Sigmoid colon (tissue), 4 donors: ENCODE results near the gene ISCA2.

Source experiments
- EP300 ChIP-seq, 4 donors: sonication (generic); formaldehyde crosslinking; IDR thresholded peaks; one replicate each; pipeline ENCODE4 v1.6.1; 2017; ENCODE audit warnings: antibody characterized with exemption in 4 of 4
- POLR2A ChIP-seq, 2 donors: fragments of 450-650 bp; IDR thresholded peaks; one replicate each; pipeline ENCODE4 v1.6.1; 2016; ENCODE audit warnings: antibody characterized with exemption in 2 of 2, mild to moderate bottlenecking in 2 of 2, moderate library complexity in 2 of 2
- POLR2AphosphoS5 ChIP-seq, 4 donors: sonication (generic); formaldehyde crosslinking; IDR thresholded peaks; one replicate each; pipeline ENCODE4 v1.6.1; 2017; ENCODE audit warnings: antibody characterized with exemption in 4 of 4
- TF ChIP-seq, protein P1 (sequence below), 4 experiments: fragments of 450-650 bp in 3 of 4; fragments of 200-600 bp in 1 of 4; IDR thresholded peaks; one replicate each; pipeline ENCODE4 v1.5.1; 2016 to 2019; ENCODE audit warnings: antibody characterized with exemption in 4 of 4, mild to moderate bottlenecking in 3 of 4, moderate library complexity in 2 of 4

- TF ChIP-seq, protein P1, sequence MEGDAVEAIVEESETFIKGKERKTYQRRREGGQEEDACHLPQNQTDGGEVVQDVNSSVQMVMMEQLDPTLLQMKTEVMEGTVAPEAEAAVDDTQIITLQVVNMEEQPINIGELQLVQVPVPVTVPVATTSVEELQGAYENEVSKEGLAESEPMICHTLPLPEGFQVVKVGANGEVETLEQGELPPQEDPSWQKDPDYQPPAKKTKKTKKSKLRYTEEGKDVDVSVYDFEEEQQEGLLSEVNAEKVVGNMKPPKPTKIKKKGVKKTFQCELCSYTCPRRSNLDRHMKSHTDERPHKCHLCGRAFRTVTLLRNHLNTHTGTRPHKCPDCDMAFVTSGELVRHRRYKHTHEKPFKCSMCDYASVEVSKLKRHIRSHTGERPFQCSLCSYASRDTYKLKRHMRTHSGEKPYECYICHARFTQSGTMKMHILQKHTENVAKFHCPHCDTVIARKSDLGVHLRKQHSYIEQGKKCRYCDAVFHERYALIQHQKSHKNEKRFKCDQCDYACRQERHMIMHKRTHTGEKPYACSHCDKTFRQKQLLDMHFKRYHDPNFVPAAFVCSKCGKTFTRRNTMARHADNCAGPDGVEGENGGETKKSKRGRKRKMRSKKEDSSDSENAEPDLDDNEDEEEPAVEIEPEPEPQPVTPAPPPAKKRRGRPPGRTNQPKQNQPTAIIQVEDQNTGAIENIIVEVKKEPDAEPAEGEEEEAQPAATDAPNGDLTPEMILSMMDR (IDR thresholded peaks at IDR 0.05) = no peak
- TF ChIP-seq POLR2A (IDR thresholded peaks at IDR 0.05) (no peak), POLR2AphosphoS5 (IDR thresholded peaks at IDR 0.05) (no peak), EP300 (IDR thresholded peaks at IDR 0.05) (no peak)
Observed at GRCh38 chr14:74476607-74477006, 17.0 kb upstream of the ISCA2 start.
